ENCODE data around the gene CRPPA.
"Not testable (repeated sequence)": the region's sequence is repeated elsewhere in the genome, so short reads cannot be mapped to it uniquely, and the experiment has no call there.

DNA sequence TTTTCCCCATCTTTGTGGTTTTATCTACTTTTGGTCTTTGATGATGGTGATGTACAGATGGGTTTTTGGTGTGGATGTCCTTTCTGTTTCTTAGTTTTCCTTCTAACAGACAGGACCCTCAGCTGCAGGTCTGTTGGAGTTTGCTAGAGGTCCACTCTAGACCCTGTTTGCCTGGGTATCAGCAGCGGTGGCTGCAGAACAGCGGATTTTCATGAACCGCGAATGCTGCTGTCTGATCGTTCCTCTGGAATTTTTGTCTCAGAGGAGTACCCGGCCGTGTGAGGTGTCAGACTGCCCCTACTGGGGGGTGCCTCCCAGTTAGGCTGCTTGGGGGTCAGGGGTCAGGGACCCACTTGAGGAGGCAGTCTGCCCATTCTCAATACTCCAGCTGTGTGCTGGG is 38.2 kb downstream of the CRPPA start:
- TF ChIP-seq EZH2 (IDR thresholded peaks at IDR 0.05; ENCODE audit: insufficient read depth, poor library complexity, severe bottlenecking); EZH2phosphoT487 (IDR thresholded peaks at IDR 0.05; ENCODE audit: insufficient read depth, low read depth): not testable (repeated sequence)
